Measurements from ENCODE around the gene ZNF813.

Gene ZNF813

GRCh38 chr19:53520547-53521372, 53.2 kb downstream of the ZNF813 start:
- DNase-seq (ENCODE audit: low read depth, low spot score), result peak; percentile 97

- no peak for DNase-seq (ENCODE audit: low read depth, low spot score)
Observed at GRCh38 chr19:53521373-53522202, 54.1 kb downstream of the ZNF813 start.

GRCh38 chr19:53525922-53526321, 58.4 kb downstream of the ZNF813 start:
- DNase-seq (ENCODE audit: low read depth, low spot score), result no peak

GRCh38 chr19:53530622-53531021, 63.1 kb downstream of the ZNF813 start:
- no peak for DNase-seq (ENCODE audit: low read depth, low spot score)

GRCh38 chr19:53531457-53531856, 63.9 kb downstream of the ZNF813 start:
- DNase-seq (ENCODE audit: low read depth, low spot score), result no peak

GRCh38 chr19:53532362-53532761, 64.8 kb downstream of the ZNF813 start:
- no peak for DNase-seq (ENCODE audit: low read depth, low spot score)

- no peak for DNase-seq (ENCODE audit: low read depth, low spot score)
Observed at GRCh38 chr19:53536225-53536548, 68.7 kb downstream of the ZNF813 start.

GRCh38 chr19:53537121-53537520, 69.6 kb downstream of the ZNF813 start:
- DNase-seq (ENCODE audit: low read depth, low spot score), result no peak

GRCh38 chr19:53537521-53538377, 70.2 kb downstream of the ZNF813 start, which contains the start of gene ZNF331:
ZNF331 (plus strand) TSS chr19:53538145; CDS start chr19:53569377, 31,232 bp downstream.
- peak; percentile 32 for DNase-seq (ENCODE audit: low read depth, low spot score)

- DNase-seq (ENCODE audit: low read depth, low spot score), result no peak
Observed at GRCh38 chr19:53538378-53539109, 71.0 kb downstream of the ZNF813 start.

GRCh38 chr19:53540091-53540490, 72.6 kb downstream of the ZNF813 start:
- no peak for DNase-seq (ENCODE audit: low read depth, low spot score)

GRCh38 chr19:53541971-53542370, 74.4 kb downstream of the ZNF813 start:
- no peak for DNase-seq (ENCODE audit: low read depth, low spot score)

- no peak for DNase-seq (ENCODE audit: low read depth, low spot score)
Observed at GRCh38 chr19:53545271-53546065, 77.9 kb downstream of the ZNF813 start.

Data from brain pericyte (primary cell).